HG02623 (cell line): ENCODE measurements around the gene GJD3.

Source experiments
- ATAC-seq: cut with Tn5 transposase; IDR thresholded peaks from one replicate; pipeline ENCODE4 v1.9.1; 2021; ENCODE audit warnings: moderate library complexity; ENCODE audit not compliant: unreplicated experiment

The GJD3 gene

GRCh38 chr17:40323391-40324381 is 40.9 kb downstream of the GJD3 start:
- ATAC-seq = no peak

DNA sequence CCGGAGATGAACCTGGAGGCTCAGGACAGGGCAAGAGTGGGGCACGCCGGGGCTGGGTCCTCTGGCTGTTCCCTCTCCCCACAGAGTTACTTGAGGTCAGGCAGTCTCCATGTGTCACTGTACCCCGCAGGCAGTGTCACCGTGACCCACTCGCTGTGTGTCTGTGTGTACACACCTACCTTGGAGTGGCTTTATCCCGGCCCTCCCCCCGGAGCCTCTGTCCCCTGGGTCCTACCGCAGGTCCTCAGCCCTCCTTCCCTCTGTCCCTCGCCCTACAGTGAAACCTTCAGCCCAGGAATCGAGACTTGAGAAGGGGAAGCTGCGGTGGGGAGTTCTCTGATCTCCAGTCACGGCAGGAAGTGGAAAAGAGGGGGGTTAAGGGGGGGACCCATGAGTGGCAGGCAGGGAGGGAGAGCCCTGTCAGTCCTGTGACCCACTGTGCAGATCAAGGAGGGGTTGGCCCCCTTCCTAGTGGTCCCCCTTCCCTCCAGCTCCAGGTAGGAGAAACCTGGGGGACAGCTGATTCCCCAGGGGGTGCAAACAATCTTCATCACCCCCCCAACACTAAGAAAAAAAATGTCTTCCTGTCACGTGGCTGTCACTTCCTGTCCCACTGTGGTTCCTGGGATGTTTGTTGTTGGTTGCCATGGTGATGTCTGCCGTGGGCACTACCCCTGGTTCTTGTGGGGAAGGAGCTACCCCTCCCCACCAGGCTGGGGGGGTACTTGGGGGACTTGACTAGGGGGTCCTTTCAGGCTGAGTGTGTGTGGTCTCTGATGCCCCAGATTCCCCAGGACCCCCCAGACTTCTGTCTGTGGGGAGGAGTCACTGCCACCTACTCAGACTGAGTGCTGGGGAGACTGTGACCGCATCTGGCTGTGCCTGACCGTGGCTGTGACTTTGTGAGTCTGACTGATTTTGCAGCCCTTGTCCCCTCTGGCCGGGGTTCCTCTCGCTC is 41.9 kb downstream of the GJD3 start:
- peak; percentile 21 for ATAC-seq

DNA sequence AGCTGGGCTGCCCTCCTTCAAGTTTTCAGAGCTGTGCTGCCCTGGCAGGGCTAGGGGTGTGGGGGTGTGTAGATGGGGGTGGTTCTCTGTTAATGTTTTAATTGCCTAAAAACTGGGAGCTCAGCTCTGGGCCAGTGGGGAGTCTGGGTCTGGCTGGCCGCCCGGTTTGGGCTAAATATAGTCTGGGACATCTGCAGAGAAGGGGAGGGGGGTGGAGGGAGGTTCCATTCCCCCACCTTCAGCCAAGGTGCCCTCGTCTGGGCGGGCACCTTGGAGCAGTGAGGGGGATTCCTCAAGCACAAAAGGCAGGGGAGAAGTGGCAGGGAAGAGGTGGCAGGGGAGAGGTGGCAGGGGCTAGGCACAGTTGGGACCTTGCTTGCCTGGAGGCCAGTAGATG is 42.6 kb downstream of the GJD3 start:
- ATAC-seq = no peak

DNA sequence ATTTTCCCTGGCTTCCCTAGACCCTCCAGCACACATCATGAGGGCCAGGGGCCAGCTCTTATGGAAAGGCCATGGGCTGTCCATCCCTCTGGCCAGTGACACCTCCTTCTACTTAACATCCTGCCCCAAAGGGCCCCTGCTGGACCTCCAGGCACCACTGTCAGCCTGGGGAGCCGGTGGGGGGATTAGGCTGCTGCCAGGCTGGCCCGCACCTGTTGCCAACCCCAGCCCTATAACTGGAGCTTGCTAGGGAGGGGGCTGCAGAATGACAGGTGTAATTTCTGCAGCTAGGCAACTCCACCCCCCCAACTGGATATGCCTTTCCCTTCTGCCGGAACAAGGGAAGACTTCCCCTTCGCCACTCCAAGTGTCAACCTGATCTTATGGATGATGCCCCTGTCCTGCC is 43.0 kb downstream of the GJD3 start:
- no peak for ATAC-seq

DNA sequence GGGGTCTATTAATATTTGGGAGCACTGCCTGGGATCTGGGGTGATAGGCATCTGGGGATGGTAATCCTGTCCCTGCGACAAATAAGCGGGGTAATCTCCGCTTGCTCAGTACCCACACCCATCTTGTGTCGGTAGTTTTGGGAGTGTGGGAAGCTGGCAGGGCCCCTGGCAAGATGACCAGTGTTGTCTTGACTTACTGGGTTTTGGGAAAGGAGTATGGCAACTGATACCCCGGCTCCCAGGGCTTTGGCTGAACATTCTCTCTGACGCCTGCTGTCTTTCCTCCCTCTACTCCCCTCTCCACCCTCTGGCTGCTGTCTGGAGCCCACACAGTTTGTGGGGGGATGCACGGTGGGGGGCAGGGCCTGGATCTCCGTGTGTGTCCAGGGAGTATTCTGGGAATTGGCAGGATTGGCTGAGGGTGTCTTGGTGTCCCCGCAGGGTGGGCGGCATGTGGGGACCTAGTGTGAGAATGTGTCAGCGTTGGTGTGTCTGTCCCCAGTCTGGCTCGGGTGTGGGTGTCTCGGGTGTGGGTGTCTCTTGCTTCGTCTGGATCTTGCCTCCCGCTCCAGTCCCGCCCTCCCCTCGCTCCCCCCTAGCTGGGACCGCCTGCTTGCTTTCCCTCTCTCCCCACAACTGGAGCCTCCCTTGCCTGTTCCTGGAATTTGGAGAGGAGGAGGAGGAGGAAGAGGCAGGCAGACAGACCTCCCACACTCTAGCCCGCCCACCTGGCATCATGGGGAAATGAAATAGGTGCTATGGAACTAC is 43.6 kb downstream of the GJD3 start:
- no peak for ATAC-seq

GRCh38 chr17:40319651-40320540 is 44.6 kb downstream of the GJD3 start:
- ATAC-seq = no peak

GRCh38 chr17:40318830-40319391 is 45.6 kb downstream of the GJD3 start:
- no peak for ATAC-seq

DNA sequence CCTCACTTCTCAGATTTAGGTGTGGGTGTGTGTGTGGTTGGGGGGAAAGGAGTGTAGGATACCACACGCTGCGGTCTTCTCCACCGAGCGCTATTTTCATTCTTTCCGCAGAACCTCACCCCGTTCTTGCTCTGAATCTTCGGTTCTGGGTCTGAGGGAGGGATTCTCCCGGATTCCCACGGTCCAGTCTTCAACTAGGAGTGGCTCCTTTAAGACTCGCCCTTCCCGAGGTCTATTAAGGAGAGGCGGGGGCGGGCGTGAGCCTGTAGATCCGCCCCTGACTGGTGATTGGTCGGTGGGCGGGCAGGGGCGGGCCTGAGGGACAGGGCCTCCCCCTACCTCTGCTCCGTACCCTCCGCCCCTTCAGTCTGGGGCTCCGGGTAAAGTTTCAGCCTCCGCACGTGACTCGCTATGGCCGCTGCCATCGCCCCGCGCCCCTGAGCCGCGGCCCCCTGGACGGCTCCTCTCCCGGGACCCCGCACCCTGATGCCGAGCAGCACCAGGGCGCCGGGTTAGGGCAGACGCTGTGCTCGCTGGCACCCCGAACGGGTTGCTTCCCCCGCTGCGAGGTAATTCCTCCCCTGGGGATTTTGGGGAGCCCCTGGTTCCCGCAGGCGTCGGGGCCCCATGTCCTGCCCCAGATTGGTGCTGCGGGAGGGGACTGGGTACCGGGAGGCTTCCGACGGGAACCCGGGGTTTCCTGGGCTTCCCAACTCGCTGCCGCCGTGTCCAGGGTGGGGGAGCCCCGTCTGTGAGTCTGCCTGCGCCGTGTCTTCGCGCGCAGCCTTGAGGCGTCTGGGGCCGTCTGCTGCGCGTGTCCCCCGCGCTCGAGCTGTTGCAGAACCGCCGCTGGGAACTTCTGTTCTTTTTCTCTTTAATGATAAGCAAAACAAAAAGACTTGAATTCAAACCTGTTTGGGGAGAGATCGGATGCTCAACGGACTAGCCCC is 46.4 kb downstream of the GJD3 start:
- ATAC-seq = peak; percentile 67

- ATAC-seq = no peak
Measured at GRCh38 chr17:40317345-40317873, 47.1 kb downstream of the GJD3 start.

DNA sequence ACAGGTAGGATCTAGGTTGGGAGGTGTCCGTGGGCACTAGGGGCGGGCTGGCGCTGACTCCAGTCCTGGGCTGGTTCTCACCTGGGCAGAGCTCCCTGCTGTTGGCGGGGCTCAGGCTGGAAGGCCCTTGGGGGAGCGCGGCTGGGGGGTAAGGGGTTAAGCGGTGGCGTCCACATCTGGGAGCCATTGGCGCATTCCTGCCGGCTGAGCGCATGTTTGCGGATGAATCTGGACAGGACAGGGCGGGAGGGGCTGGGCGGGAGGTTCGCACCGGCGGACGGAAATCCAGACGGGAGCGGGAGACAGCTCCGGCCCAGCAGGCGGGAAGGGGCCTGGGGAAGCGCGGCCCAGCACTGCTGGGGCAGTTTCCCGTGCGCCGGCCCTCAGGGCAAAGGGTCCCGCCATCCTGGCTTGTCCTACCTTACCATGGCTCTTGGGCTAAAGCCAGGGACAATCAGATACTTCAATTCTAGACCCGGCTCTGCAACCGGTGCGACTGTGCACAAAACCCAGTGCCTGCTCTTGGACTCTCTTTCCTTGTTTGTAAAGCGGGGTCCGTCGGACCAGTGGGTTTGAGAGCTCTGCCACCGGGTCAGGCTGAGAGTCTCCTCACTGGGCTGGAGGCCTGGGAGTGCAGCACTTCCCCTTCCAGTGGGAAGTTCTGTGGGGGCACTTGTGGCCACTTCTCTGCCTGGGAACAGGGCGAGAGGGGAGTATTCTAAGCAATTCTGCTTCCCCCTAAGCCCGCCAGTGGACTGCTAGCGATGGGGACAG is 47.8 kb downstream of the GJD3 start:
- ATAC-seq = no peak

GRCh38 chr17:40315678-40316570 is 48.6 kb downstream of the GJD3 start:
- no peak for ATAC-seq

GRCh38 chr17:40315206-40315605 is 49.3 kb downstream of the GJD3 start:
- ATAC-seq = no peak

DNA sequence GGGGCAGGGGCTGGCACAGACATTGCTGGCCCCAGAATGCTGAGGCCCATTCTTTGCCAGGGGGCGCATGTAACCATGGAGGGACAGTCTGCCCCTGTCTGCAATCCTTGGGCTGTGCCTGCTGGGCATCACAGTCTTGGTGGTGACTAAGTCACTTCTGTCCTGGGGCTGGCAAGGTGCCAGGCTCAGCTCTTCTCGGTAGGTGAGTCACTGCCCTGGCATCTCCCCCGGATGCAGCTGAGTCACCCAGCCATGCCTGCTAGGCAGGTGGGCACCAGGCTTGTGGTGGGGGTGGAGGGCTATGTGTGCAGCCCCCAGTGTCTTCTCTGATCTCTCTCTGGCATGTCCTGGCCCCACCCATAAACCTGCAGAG is 50.0 kb downstream of the GJD3 start:
- no peak for ATAC-seq

GRCh38 chr17:40313668-40314583 is 50.6 kb downstream of the GJD3 start:
- ATAC-seq = no peak
